Daoy (cell line): ENCODE data around the gene RAI14. TPM values are rescaled to one million over a fixed set of nuclear protein-coding genes. Genes with fewer than 3 reads are reported as not detected.
"Not testable (repeated sequence)": the region's sequence is repeated elsewhere in the genome, so short reads cannot be mapped to it uniquely, and the experiment has no call there.

ENCODE experiments used
- DNase-seq: peaks from one replicate; pipeline ENCODE4 v3.0.0-alpha.2; 2015; ENCODE audit warnings: low read depth
- total RNA-seq: library from RNA; depleted of rRNA; stranded (reverse); fragments of >200 nt; shearing (Covaris generic); gene quantifications from 2 replicates; pipeline ENCODE4 v1.2.3, GENCODE V29; 2014

The RAI14 gene
- total RNA-seq, 1 experiment from 2014 or later, result 60.0 TPM

DNA sequence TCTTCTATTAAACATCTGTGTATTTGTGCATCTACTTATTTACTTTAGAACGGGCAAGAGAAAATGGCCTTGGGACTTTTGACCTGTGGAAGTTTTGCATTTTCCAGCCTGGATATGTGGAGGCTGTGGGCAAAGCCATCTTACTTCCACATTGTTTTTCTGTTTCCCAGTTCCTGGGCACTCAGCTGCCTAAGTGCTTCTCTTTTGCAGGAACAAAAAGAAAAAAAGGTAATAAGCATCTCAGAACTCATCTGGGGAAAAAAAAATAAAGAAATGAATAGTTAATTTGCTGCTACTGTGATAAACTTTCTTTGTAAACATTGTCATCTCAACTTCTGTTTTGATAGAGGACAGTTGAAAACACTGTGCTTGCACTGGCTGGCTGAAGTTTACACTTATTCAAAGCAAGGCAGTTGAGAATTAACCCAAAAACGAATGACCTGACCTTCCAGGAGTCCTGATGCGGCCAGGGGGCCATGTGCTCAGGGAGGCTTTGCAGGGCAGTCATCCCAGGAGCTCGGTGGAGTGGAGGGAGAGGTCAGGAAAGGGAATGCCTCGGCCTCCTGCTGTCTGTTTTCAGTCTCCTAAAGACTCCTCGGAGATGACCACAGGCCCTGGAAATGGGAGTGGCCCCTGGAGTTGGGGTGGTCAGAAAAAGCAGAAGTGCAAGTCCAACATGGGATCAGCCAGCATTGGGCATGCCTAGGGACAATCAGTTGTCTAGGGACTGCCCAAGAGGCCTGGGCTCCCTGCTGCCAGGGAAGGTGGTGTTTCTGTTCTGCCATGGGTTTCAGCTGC lies 75.5 kb downstream of the RAI14 start:
- no peak for DNase-seq

- DNase-seq, result no peak
Observed at GRCh38 chr5:34734326-34734725, 78.2 kb downstream of the RAI14 start.

- DNase-seq, result peak; percentile 35
Observed at GRCh38 chr5:34735491-34736426, 79.6 kb downstream of the RAI14 start.

DNA sequence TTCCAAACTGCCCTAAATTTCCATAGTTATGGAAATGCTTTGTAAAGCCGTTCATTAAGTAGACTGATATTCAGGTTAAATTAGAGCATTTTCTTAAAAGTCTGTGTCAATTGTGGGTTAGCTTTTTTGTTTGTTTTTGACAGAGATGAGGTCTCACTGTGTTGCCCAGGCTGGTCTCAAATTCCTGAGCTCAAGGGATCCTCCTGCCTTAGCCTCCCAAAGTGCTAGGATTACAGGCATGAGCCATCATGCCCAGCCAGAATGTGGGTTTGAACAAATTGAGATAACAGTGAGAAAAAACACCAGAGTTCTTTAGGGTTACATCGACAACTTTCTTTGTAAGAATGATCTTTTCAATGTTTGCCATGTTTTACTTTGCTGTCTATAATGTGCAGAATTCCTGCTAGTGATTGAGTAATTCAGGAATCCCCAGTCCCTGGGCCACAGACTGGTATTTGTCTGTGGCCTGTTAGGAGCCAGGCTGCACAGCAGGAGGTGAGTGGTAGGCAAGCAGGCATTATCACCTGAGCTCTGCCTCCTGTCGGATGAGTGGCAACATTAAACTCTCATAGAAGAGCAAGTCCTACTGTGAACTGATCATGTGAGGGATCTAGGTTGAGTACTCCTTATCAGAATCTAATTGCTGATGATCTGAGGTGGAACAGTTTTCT lies 80.5 kb downstream of the RAI14 start:
- peak; percentile 76 for DNase-seq

- no peak for DNase-seq
Observed at GRCh38 chr5:34737731-34738130, 81.6 kb downstream of the RAI14 start.

GRCh38 chr5:34738381-34738780 lies 82.3 kb downstream of the RAI14 start:
- DNase-seq, result no peak

- no peak for DNase-seq
Observed at GRCh38 chr5:34740389-34740806, 84.3 kb downstream of the RAI14 start.

GRCh38 chr5:34742061-34742460 lies 85.9 kb downstream of the RAI14 start:
- DNase-seq, result no peak

DNA sequence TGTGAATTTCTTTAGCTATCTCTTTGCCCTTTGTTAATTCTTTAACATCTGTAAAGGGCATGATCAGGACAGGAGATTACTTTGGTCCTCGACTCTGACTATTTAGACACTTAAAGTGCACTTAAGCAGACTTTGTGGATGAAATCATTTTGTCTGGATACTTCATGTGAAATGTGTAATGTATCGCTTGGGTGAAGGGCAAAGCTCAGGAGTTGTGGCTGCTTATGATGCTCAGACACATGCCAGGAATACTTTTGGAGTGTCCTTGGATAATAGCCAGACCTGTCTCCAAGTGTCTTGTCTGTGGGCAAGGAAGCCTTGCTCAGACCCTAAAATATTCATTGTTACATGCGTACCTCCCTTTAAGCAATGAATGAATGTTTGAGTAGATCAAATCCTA lies 87.8 kb downstream of the RAI14 start:
- peak; percentile 25 for DNase-seq

- DNase-seq, result no peak
Observed at GRCh38 chr5:34748431-34748830, 92.3 kb downstream of the RAI14 start.

GRCh38 chr5:34749431-34749873 lies 93.3 kb downstream of the RAI14 start:
- DNase-seq, result no peak

GRCh38 chr5:34750206-34750605 lies 94.1 kb downstream of the RAI14 start:
- DNase-seq, result no peak

- DNase-seq, result no peak
Observed at GRCh38 chr5:34751807-34752736, 95.9 kb downstream of the RAI14 start.

DNA sequence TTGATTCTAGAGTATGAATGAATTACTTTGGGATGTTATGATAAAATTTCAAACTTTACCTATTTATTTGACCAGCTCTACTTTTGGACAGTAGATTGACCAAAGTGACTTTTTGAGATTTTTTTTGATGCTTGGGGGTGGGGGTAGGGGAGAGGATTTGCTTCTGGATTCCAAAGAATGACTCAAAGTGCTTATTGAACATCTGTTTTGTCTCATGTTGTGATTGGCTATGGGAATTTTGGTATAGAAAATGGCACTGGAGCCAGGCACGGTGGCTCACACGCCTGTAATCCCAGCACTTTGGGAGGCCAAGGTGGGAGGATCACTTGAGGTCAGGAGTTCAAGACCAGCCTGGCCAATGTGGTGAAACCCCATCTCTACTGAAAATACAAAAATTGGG lies 97.1 kb downstream of the RAI14 start:
- not testable (repeated sequence) for DNase-seq

- no peak for DNase-seq
Observed at GRCh38 chr5:34755926-34756325, 99.8 kb downstream of the RAI14 start.

DNA sequence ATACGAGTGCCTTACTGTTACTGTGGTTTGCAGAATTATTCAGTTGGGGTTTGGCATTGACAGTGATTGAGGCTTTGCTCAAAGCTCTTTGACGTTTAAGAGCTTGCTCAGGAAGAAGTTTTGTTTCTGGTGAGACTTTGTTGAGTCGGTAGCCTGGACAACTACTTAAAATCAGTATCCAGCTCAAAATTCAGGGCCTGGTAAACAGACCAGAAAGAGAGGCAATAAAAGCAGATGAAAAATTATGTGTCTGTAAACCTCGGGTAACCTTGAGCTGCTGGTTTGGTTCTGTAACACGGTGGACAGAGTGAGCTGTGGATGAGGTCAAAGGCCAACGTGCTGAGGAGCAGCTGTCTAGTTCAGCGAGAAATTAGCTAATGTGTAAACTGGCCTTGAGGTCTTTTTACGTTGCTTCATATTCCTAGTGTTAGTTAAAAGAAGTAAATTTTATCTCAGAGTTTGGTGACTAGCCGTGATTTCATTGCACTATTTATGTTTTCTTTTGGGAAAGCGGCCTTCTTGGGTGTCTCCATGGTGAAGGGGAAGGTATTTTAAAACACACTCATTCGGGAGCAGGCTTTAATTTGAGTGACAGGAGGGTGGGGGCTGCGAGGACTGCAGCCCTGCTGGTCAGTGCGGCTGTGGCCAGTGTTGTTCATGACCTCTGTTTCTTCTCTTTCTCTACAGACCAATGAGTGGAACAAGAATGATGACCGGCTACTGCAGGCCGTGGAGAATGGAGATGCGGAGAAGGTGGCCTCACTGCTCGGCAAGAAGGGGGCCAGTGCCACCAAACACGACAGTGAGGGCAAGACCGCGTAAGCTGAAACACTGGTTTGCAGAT lies 100.9 kb downstream of the RAI14 start:
- no peak for DNase-seq

- no peak for DNase-seq
Observed at GRCh38 chr5:34758514-34758913, 102.4 kb downstream of the RAI14 start.

DNA sequence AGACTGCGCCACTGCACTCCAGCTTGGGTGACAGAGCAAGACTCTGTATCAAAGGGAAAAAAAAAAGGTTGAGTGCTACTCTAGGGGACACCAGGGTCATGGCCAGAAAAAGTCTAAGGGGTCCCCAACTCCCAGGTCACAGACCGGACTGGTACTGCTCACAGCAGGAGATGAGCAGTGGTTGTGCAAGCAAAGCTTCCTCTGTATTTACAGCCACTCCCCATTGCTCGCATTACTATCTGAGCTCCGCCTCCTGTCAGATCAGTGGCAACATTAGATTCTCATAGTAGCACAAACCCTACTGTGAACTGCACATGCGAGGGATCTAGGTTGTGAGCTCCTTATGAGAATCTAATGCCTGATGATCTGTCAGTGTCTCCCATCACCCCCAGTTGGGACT lies 103.1 kb downstream of the RAI14 start:
- not testable (repeated sequence) for DNase-seq

DNA sequence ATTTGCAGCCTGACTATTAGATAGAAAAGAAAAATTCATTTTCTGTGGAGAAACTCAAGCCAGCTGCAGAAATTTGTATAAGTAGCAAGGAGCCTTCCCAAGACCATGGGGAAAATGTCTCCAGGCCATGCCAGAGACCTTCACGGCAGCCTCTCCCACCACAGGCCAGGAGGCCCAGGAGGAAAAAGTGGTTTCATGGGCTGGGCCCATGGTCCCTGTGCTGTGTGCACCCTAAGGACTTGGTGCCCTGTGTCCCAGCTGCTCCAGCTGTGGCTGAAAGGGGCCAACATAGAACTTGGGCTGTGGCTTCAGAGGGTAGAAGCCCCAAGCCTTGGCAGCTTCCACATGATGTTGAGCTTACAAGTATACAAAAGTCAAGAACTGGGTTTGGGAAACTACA lies 109.5 kb downstream of the RAI14 start:
- no peak for DNase-seq

- no peak for DNase-seq
Observed at GRCh38 chr5:34767180-34767579, 111.1 kb downstream of the RAI14 start.
